ENCODE results near the gene CAMTA1.

DNA sequence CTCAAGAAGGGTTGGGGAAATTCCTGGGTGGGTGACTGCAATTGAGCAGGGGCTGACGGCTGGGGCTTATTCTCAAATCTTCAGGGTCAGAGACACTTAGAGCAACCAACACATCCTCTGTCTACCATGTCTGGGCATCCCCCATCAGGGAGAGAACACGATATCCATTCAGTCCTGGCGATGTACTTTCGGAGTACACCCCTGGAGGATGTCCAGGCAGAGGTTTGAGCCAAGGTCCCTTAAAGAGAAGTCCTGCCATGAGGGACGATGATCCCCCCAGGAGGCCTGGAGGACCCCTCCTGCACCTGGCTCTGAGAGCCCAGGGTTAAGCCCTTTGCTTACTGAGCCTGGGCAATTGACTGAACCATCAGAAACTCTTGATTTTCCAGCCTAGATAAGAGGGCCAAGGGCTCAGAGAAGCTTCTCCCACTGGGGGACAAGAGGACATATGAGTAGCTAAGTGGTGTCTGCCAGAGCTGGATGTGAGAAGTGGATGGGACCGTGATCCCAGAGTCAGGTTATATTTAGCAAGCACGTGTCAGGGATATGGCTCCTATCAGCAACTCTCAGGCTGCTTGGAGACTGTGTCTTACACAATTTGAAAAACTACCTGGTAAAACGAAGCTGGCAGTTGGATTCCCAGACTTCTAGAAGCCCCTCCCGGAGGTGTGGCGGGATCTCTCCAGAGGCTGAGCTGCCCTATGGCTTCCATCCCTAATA is 732.5 kb downstream of the CAMTA1 start:
- TF ChIP-seq MXI1 (conservative IDR thresholded peaks at IDR 0.05; ENCODE audit: poor library complexity, severe bottlenecking) (no peak), EP300 (conservative IDR thresholded peaks at IDR 0.05; ENCODE audit: poor library complexity, severe bottlenecking) (no peak)
- TF ChIP-seq, protein P1, sequence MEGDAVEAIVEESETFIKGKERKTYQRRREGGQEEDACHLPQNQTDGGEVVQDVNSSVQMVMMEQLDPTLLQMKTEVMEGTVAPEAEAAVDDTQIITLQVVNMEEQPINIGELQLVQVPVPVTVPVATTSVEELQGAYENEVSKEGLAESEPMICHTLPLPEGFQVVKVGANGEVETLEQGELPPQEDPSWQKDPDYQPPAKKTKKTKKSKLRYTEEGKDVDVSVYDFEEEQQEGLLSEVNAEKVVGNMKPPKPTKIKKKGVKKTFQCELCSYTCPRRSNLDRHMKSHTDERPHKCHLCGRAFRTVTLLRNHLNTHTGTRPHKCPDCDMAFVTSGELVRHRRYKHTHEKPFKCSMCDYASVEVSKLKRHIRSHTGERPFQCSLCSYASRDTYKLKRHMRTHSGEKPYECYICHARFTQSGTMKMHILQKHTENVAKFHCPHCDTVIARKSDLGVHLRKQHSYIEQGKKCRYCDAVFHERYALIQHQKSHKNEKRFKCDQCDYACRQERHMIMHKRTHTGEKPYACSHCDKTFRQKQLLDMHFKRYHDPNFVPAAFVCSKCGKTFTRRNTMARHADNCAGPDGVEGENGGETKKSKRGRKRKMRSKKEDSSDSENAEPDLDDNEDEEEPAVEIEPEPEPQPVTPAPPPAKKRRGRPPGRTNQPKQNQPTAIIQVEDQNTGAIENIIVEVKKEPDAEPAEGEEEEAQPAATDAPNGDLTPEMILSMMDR (IDR thresholded peaks at IDR 0.05; ENCODE audit: poor library complexity, severe bottlenecking) = no peak

All from neural cell (in vitro differentiated cells).